GM10266 (cell line): Measurements from ENCODE around the gene GDE1.

ENCODE experiments used
- DNase-seq: peaks from one replicate; pipeline ENCODE4 v3.0.0; 2012; ENCODE audit errors: extremely low spot score
- CTCF ChIP-seq: IDR thresholded peaks from 2 replicates; pipeline ENCODE4 v1.5.1; 2012; ENCODE audit warnings: mild to moderate bottlenecking, low read depth; ENCODE audit not compliant: control insufficient read depth, insufficient read depth; ENCODE audit errors: missing control alignments

Gene GDE1

GRCh38 chr16:19523559-19524355, 1.9 kb upstream of the GDE1 start, which contains the start of gene CCP110:
TSS of gene CCP110 (plus strand) at chr16:19523942. CDS start at chr16:19527882, 3,940 bp downstream.
- no peak for TF ChIP-seq CTCF
- peak; percentile 89 for DNase-seq

GRCh38 chr16:19523184-19523558, 1.3 kb upstream of the GDE1 start:
- DNase-seq, result no peak
- no peak for TF ChIP-seq CTCF

GRCh38 chr16:19522760-19523159, 862 bp upstream of the GDE1 start:
- DNase-seq, result no peak
- TF ChIP-seq CTCF, result no peak

GRCh38 chr16:19522397-19522732, 467 bp upstream of the GDE1 start:
- DNase-seq, result no peak
- no peak for TF ChIP-seq CTCF

GRCh38 chr16:19520861-19521331, 1.0 kb downstream of the GDE1 start:
- no peak for TF ChIP-seq CTCF
- DNase-seq, result peak; percentile 29

- DNase-seq, result no peak
- no peak for TF ChIP-seq CTCF
Measured at GRCh38 chr16:19518388-19518787, 3.5 kb downstream of the GDE1 start.

GRCh38 chr16:19517424-19518089, 4.3 kb downstream of the GDE1 start:
- no peak for TF ChIP-seq CTCF
- no peak for DNase-seq
